GDM1 (cell line): ENCODE results near the gene DNAH2.

Experiments used
- DNase-seq: peaks from one replicate; lab custom pipeline; 2025; lab: John Stamatoyannopoulos, UW

DNAH2 gene

DNA sequence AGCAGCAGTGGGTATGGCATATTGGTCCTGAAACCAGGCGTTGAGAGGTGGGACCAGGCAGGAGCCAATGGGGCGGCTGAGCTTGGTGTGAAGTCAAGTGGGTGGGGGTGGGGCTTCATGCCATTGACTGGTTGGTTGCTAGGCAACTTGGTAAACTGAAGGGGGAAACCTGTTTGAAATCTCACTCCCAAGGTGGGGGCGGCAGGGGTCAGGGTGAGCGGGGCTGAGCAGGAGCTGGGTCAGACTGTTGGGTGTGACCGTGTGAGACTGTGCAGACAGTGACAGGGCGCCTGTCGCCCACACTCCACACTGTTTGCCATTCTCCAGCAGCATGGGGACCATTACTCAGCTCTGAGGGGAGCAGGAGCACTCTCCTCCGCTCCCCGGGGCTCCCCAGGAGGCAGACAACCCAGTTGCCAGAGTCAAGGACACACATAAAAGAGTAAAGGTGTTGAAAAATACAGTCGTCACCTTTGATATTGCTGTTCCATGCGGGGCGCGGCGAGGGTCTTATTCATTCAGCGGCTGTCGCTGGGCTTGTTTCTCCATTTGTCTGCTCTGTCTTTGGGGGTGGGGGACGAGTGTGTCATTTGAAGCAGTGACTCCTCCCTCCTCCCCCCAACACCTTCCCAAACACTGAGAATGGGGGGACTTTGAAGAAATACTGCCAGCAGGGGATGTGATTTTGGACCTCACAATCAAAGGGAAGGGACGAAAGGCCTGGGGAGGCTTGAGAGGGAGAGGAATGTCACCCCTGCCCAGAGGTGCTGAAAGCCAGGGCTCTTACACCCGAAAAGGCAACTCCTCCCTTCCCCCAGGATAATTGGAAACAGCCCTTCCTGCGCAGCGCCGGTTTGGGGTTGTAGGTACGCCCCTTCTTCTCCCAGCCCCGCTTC lies 13.7 kb upstream of the DNAH2 start:
- DNase-seq: no peak

DNA sequence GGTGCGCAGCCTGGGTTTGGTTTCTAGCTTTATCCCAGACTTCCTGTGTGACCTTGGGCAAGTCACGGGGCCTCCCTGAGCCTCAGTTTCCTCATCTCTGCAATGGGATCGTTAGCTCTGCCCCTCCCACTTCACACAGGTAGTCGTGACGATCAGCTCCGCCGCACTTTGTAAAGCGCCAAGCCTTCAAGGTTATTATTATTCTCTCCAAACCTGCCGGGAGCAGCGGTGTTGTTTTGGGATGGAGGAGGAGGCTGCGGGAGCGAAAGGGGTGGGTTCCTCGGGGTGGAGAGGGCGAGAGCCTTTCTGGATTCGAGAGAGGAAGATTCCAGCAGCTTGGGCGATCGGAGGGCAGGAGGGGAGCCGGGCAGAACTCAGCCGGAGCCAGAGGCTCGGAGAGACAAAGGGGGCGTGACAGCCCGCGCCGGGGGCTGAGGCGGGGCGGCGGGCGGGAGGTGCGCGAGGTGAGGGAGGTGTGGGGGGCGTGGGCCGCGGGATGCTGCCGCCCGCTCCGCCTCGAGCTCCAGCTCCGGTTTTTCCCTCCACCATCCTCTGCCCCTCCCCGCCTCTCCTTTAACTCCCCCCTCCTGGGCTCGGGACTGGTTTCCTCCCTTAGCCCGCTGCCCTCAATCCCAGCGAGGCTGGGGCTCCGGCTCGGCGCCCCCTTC lies 12.8 kb upstream of the DNAH2 start, which contains the start of gene EFNB3:
Gene EFNB3 (plus strand): TSS at position 602 of the 668 bp plus-strand sequence. CDS start 397 bp downstream, outside the sequence.
- no peak for DNase-seq

DNA sequence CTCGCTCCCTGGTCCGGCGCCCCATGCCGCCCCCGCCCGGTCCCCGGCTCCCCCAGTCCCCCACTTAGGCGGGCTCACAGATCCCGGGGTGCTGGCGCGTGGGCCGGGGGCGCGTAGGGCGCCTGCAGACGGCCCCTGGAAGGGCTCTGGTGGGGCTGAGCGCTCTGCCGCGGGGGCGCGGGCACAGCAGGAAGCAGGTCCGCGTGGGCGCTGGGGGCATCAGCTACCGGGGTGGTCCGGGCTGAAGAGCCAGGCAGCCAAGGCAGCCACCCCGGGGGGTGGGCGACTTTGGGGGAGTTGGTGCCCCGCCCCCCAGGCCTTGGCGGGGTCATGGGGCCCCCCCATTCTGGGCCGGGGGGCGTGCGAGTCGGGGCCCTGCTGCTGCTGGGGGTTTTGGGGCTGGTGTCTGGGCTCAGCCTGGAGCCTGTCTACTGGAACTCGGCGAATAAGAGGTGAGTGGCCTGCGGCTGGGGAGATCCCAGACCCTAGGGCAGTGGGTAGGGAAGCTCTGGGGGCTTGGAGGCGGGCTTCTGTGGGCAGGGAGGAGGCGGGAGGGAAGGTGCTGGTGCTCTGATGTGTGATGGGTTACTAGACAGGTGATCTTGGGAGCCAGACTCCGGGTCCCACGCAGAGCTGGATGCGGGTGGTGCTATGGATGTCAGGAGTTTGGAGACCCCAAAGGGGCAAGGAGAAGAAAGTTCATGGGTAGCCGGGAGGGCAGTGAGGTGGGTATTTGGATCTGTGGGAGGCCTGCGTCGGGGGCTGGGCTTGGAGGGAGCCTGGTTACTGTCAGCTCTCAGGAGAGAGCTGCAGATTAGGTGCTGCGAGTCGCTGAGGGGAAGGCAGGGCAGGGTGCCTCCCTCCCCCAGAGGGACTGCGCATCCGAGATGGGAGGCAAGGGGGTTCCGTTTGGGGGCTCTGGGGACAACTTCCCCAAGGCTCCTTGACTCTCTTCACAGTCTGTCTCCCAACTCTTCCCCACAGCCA lies 12.0 kb upstream of the DNAH2 start:
- no peak for DNase-seq

DNA sequence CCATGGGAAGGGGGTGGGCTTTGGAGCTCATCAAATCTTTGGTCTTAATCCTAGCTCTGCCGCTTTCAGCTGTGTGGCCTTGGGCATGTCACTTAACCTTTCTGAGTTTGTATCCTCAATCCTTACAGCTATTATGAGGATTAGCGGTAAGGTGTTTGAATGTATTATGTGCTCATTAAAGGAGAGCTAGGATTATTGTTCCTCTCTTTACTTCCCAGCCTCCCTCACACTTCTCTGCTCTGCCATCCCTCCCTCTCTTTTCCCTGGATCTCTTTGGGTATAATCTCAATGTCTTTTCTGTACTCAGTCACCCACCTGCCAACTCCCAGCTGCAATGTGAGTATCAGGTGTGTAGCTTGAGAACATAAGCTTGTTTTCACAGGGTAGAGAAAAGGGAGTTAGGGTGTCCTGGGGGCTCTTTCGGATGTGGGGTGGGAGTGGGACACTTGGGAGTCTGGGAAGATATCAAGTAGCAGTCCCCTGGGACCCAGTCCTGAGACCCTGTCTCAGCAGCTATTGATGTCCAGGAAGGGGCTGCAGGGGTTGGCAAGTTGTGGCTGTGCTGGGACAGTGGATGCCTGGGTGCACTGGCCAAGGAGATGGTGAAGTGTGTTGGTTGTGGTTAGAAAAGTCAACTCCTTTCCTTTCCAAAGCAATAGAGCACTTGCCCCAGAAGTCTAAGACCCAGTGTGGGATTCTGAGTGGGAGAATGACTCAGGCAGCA lies 10.8 kb upstream of the DNAH2 start:
- no peak for DNase-seq

DNA sequence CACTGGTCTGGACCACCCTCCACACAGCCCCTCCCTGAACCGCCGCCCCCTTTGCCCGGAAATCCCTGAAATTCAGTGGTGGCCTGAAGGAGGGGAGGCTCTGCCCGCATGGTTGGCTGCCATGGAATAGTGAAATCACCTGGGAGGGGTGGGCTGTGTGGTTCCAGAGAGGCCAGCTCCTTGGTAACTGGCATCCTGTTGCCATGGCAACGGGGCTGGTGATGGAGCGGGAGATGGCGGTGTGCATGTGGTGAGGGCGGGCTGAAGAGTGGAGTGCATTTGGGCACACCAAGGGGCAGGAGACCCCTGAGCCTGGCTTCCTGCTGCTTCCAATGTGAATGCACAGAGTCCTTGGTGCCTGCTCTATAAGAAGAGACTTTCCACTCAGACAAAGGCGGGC lies 10.1 kb upstream of the DNAH2 start:
- DNase-seq: no peak

DNA sequence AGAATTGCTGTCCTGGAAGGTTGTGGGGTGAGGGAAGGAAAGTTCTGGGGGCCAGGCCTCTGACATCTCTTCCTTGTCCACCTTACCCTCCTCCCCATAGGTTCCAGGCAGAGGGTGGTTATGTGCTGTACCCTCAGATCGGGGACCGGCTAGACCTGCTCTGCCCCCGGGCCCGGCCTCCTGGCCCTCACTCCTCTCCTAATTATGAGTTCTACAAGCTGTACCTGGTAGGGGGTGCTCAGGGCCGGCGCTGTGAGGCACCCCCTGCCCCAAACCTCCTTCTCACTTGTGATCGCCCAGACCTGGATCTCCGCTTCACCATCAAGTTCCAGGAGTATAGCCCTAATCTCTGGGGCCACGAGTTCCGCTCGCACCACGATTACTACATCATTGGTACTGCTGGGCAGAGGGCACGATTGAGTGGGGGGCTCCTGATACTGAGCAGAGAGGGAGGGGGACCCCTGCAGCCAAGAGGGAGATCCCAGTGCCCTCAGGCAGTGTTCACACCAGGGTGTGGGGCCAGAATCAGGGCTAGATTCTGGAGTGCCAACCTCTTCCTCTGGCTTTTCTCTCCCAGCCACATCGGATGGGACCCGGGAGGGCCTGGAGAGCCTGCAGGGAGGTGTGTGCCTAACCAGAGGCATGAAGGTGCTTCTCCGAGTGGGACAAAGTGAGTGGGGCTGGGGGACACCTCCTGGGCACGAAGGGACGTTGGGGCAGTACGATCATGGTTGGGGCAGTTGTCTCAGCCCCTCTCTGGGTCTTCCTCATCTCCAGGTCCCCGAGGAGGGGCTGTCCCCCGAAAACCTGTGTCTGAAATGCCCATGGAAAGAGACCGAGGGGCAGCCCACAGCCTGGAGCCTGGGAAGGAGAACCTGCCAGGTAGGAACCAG lies 9.4 kb upstream of the DNAH2 start:
- no peak for DNase-seq

DNA sequence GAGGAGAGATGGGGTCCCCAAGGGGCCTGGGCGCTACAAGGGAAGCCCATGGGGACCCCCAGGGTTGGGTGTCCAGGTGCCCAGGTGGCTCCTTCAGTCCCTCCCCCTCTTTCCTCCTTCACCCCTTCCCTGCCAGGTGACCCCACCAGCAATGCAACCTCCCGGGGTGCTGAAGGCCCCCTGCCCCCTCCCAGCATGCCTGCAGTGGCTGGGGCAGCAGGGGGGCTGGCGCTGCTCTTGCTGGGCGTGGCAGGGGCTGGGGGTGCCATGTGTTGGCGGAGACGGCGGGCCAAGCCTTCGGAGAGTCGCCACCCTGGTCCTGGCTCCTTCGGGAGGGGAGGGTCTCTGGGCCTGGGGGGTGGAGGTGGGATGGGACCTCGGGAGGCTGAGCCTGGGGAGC lies 8.5 kb upstream of the DNAH2 start:
- no peak for DNase-seq

DNA sequence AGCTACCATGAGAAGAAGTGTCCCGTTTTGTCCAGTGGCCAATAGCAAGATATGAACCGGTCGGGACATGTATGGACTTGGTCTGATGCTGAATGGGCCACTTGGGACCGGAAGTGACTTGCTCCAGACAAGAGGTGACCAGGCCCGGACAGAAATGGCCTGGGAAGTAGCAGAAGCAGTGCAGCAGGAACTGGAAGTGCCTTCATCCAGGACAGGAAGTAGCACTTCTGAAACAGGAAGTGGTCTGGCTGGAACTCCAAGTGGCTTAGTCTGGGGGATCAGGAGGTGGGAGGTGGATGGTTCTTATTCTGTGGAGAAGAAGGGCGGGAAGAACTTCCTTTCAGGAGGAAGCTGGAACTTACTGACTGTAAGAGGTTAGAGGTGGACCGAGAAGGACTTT lies 7.2 kb upstream of the DNAH2 start:
- DNase-seq: no peak

DNA sequence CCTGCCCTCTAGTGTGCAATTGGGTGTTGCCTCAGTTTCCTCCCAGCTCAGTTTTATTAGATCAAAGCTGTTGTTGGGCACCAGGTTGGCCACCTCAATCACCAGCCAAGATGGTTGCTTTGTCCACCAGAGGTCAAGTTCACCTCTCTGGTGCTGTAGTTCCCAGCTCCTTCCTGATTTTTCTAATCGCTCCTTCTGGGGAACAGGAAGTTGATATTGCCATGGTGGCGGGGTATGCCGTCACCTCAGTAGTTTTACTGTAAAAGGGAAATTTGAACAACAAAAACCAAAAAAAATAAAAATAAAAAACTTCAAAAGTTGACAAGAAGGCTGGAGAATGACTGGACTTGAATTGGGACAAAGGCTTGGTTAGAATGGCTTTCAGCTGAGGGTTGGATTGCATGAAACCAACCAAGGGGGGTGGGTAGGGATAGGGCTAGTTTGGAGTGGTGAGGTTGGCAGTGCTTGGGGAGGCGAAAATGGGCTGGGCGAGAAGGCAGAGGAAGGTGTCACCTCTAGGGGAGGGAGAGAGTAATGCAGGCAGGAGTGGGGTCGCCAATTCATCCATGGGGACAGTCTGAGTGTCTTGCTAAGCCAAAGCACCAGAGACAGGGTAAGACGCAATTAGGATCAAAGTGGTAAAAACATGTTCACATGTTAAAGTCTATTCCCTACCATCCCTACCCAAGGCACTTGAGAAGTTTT lies 6.3 kb upstream of the DNAH2 start:
- no peak for DNase-seq

DNA sequence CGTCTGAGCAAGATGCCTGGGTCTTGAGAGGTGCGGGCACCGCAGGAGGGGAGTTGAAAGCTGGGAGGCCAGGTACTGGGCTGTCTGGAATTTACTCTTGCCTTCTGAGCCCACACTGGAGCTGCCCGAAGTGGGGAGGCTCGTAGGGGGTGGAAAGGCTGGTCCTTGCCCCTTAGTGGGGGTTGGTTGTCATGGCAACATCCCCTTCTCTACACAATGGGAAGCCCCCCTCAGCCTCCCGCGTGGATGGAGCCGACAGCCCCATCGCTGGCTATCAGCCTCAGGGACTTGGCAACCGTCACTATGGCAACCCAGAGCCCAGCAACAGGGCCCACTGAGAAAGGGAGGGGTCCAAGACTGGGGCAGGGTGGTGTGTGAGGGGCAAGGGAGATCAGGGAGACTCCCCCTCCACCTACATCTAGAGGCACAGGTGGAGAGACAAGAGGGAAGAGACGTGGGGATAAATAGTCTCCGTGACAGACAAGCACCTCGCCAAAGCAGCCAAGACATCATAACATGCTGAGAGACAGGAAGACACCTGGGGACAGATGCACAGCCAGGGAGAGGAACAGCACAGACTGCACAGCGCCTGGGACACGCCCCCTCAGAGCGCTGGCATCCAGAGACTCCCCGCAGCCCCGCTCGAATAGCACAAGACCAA lies 5.3 kb upstream of the DNAH2 start:
- DNase-seq: no peak

DNA sequence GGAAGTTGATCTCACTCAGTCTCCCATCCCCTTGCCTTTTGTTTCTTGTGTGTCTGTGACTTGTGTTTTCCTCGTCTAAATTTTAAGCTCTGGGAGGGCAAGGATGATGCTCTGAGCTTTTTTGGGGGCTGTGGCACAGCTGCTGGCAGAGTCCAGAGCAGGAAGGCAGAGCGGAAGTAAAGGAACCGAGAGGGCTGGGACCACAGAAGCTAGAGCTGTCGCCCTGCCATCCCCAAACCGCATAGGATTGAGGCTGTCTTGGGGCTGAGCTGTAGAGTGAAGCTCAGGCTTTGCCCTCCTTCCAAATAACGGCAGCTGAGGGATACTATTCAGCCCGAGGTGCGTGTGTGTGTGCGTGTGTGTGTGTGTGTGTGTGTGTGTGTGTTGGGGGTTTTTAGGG lies 3.8 kb upstream of the DNAH2 start:
- peak; percentile 52 for DNase-seq

DNA sequence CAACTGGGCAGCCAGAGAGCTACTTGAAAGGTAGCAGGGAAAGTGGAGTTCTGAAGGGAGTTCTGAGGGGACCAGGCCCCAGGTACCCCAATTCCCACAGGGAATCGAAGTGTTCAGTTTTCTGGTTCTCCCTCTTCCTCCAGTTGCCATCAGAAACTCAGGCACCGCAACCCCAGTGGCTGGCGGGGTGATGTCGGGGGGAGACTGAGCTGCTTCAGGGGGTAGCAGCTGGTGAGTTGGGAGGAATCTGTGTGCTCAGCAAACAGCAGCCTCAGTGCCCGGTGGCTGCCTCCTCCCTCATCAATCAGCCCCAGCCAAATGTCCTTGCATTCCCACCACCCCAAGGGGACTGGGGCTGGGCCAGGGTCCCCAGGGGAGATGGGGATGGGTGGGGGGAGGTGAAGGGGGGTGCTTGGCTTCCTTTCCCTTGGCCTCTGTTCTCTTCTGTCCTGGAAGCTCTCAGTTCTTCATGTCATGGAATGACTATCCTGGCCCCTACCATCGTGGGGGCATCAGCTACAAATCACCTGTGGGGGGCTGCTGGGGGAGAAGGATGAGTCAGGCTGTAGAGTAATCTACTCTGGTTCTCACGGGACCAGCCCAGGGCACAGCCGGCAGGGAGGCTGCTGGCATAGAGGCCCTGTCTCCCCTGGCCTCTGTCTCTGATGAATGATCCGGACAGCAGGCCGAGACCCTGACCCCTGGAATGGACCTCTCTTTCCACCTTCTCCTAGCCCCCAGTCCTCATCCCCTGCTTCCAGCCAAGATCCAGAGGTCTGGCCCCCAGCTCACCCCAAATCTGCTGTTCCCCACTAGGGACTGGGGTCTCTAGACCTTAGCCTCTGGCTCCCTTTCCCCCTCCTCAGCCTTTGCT lies 2.6 kb upstream of the DNAH2 start:
- no peak for DNase-seq

DNA sequence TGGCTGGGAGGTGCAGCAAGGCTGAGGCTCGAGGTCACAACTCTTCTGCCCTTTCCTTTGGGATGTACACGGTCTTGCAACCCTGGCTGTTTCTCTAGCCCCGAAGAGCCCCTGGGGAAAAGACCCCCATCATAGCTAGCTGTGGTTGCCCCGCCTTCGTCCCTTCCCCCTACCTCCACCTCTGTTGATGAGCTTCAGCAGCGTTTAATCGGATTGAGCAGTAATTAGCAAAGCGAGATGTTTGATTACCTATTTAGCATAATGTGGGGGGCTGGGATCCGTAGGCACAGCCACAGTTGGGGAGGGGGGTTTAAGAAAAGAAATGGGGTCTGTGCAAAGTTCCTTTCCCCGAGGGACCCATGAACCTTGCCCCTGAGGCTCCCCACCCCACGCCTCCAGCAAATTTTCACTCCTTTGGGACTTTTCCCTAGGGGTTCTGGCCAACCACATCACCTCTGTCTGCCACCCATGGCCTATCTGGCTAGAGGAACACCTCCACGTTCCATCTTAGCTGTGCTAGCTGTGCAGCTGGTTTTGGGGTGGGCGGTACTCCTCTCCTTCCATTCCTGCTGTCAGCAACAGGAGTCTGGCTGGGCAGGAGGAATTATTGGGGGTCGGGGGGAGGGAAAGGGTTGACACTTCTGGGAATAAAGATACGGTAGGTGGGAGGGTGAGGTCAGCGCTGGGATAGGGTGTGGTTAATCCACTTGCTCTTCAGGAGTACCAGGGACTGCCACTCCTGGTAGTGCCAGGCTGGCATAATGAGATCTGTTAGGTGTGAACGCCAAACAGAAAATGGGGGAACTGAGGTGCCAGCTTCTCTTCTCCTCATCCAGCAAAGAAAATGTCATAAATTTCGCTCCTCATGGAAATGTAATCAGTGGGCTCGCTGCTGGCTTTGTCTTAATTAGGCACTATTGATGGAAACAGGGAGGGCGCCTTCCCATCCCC lies 1.3 kb upstream of the DNAH2 start:
- no peak for DNase-seq

DNA sequence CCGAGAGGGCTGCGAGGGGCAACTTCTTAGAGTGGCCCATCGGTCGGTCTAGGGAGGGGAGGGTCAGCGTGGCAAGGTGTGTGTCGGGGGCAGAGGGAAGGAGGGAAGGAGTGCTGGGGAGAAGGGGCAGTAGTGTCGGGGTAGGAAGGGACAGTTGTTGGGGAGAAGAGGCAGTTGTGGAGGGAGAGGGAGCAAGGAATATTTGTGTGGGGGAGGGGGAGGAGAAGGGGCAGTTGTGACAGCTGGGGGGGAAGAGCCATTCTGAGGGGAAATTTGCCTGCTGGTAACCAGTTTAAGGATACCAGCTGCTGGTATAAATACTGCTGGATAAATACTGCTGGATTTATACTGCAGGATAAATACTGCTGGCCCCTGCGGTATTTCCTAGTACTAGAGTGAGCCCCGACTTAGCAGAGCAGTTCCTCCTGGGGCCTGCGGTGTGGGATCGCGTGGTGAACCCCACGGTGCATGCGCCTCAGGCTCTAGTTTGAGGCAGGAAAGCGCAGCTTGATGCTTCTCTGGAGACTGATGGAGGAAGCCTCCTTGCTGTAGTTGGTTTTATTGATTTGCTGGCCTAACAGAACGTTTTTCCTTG lies 309 bp downstream of the DNAH2 start:
- DNase-seq: no peak

DNA sequence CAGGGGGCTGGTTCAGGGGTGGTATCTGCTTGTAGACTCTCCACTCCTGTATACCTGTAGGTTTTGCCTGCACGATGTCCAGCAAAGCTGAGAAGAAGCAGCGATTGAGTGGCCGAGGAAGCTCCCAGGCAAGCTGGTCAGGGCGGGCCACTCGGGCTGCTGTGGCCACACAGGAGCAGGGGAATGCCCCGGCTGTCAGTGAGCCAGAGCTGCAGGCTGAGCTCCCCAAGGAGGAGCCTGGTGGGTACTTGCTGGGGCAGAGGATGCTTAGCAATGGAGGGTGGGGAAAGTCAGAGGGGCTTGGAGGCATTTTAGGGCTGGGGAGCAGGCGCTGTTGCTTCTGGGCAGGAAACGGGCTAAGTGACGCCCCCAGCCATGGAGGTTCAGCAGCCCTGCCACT lies 2.1 kb downstream of the DNAH2 start:
- no peak for DNase-seq

DNA sequence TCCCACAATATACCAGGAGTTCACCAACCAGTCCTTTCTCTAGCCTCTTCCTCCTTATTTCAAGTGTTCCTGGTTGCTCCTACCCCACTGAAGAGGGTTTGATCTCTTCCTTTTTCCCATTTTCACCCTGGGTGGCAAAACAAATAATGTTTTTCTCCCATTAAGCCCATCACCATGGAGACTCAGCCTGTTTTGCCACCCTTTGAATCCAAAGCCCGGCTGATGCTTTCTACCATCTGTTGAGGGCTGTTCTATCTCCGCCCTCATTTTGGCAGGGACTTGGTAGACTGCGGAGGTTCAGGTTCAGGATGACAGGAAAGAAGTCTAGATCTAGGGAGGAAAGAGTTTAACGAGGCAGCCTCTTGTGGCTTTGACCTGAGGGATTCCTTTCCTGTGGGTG lies 2.6 kb downstream of the DNAH2 start:
- DNase-seq: no peak

DNA sequence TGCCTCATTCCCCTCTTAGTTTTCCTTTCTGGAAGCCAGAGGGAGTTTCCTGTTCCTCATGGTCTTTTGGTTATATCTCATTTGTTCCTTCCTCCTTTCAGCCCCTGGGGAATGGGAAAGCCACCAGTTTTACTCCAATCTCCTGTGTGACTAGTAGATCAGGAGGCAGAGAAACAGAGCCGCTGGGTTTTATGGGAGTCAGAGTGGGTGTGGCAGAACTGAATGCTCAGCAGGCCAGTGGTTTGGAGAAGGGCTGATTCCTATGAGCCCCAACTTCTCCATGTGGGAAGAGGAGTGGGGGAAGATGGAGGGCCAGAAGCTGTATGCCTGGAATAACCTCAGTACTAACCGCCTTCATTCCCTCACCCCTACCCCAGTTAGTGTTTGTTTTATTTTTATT lies 4.1 kb downstream of the DNAH2 start:
- no peak for DNase-seq
